ENCODE data around the gene PALM. TPM values are rescaled to one million over a fixed set of nuclear protein-coding genes. Genes with fewer than 3 reads are reported as not detected.

Gene PALM
- total and polyA plus RNA-seq, 4 donors, result 0.92 to 5.1 (median 4.3) TPM

- Histone ChIP-seq H3K27ac (ENCODE audit: low read depth in 1 of 2, low read length in 2 of 2) (peak overlapping the region; percentile 31 to 64), H3K4me3 (ENCODE audit: low read depth in 1 of 3, low read length in 3 of 3) (no peak overlapping the region), H3K27me3 (ENCODE audit: control insufficient read depth in 4 of 4, insufficient read depth in 4 of 4, low read length in 3 of 4) (peaks cover 0 to 3% (median 0%) of the 10 kb centered on the region in 4 donors), H3K36me3 (ENCODE audit: control insufficient read depth in 4 of 4, insufficient read depth in 3 of 4, low read depth in 1 of 4, low read length in 3 of 4) (no peaks in the 10 kb centered on the region), H3K4me1 (ENCODE audit: control insufficient read depth in 4 of 4, insufficient read depth in 4 of 4, low read length in 3 of 4) (peaks cover 0 to 4% (median 0%) of the 10 kb centered on the region in 4 donors), H3K9me3 (ENCODE audit: control insufficient read depth in 4 of 4, low read length in 3 of 4) (no peaks in the 10 kb centered on the region), H3K9ac (ENCODE audit: low read depth in 1 of 2, low read length in 2 of 2) (no peak overlapping the region)
- 53% methylated on average over 36 of the region's 36 CpGs for WGBS
- DNase-seq (ENCODE audit: low spot score), result no peak
- TF ChIP-seq HNF4G (IDR thresholded peaks at IDR 0.05) (no peak), RAD21 (IDR thresholded peaks at IDR 0.05) (peak in 1 of 2 donors; percentile 6), NR2F2 (IDR thresholded peaks at IDR 0.05) (peak; percentile 31), MAX (IDR thresholded peaks at IDR 0.05) (peak; percentile 81), YY1 (IDR thresholded peaks at IDR 0.05) (no peak), GABPA (IDR thresholded peaks at IDR 0.05 in 1 of 2, conservative IDR thresholded peaks at IDR 0.05 in 1 of 2) (no peak), HNF4A (conservative IDR thresholded peaks at IDR 0.05) (peak in 1 of 2 donors; percentile 4), JUND (IDR thresholded peaks at IDR 0.05) (no peak), EGR1 (IDR thresholded peaks at IDR 0.05; ENCODE audit: low read depth in 2 of 2) (no peak), ZBTB33 (IDR thresholded peaks at IDR 0.05) (no peak), FOXA2 (IDR thresholded peaks at IDR 0.05) (no peak), SP1 (IDR thresholded peaks at IDR 0.05) (no peak), RXRA (IDR thresholded peaks at IDR 0.05) (peak; percentile 19 to 42), CTCF (IDR thresholded peaks at IDR 0.05; ENCODE audit: low read depth, low read length, missing input control) (no peak), TAF1 (conservative IDR thresholded peaks at IDR 0.05) (no peak), REST (IDR thresholded peaks at IDR 0.05) (no peak), ATF3 (IDR thresholded peaks at IDR 0.05) (no peak), FOXA1 (IDR thresholded peaks at IDR 0.05) (no peak)
Measured at GRCh38 chr19:778910-779653, 70.3 kb downstream of the PALM start.
